ENCODE results near the gene SH2B3.

DNA sequence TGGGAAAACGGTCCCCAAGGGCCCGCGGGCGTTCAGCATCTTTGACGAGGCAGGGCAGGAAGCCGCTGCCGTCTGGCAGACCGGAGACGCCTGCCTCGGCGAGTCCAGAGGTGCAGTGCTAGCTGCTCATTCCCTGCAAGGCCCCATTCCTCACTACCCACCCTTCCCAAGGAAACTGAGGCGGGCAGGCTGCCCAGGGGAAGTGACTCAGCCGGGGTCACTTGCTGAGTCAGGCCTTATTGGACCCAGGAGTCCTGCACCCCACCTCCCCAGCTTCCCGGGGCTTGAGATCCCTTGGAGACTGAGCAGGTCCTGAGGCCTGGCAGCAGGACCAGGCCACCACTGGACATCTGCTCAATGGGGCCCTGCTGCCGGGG lies 3.7 kb downstream of the SH2B3 start:
- TF ChIP-seq, protein P1, sequence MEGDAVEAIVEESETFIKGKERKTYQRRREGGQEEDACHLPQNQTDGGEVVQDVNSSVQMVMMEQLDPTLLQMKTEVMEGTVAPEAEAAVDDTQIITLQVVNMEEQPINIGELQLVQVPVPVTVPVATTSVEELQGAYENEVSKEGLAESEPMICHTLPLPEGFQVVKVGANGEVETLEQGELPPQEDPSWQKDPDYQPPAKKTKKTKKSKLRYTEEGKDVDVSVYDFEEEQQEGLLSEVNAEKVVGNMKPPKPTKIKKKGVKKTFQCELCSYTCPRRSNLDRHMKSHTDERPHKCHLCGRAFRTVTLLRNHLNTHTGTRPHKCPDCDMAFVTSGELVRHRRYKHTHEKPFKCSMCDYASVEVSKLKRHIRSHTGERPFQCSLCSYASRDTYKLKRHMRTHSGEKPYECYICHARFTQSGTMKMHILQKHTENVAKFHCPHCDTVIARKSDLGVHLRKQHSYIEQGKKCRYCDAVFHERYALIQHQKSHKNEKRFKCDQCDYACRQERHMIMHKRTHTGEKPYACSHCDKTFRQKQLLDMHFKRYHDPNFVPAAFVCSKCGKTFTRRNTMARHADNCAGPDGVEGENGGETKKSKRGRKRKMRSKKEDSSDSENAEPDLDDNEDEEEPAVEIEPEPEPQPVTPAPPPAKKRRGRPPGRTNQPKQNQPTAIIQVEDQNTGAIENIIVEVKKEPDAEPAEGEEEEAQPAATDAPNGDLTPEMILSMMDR (conservative IDR thresholded peaks at IDR 0.05) = no peak
- TF ChIP-seq ZFX (IDR thresholded peaks at IDR 0.05) = no peak
